HepG2 (cell line): Measurements from ENCODE around the gene NCBP2. TPM values are rescaled to one million over a fixed set of nuclear protein-coding genes. Genes with fewer than 3 reads are reported as not detected.

Source experiments
- ELF4 ChIP-seq: sonication (generic); formaldehyde crosslinking; IDR thresholded peaks from 2 replicates; pipeline ENCODE4 v1.5.0; 2020; ENCODE audit warnings: missing genetic modification reagents, mild to moderate bottlenecking, moderate library complexity, borderline replicate concordance
- GABPA ChIP-seq, 2 experiments: IDR thresholded peaks; 2 replicates each; pipeline ENCODE4 v1.6.1; 2011 to 2016; ENCODE audit warnings: low read depth in 2 of 2, low read length in 1 of 2, missing biosample characterization in 1 of 2, missing genetic modification characterization in 1 of 2
- HOXA3 ChIP-seq: sonication (generic); formaldehyde crosslinking; IDR thresholded peaks from 2 replicates; pipeline ENCODE4 v1.5.0; 2020; ENCODE audit warnings: missing genetic modification reagents
- KDM6A ChIP-seq: IDR thresholded peaks from 2 replicates; pipeline ENCODE4 v1.6.1; 2016; ENCODE audit warnings: low read depth
- NFATC3 ChIP-seq: sonication (generic); formaldehyde crosslinking; IDR thresholded peaks from 2 replicates; pipeline ENCODE4 v1.5.1; 2020; ENCODE audit warnings: mild to moderate bottlenecking, missing genetic modification reagents
- ZEB1 ChIP-seq: IDR thresholded peaks from 2 replicates; pipeline ENCODE4 v1.6.1; 2012; ENCODE audit warnings: mild to moderate bottlenecking, low read depth, inconsistent platforms; ENCODE audit not compliant: insufficient replicate concordance
- ZFP41 ChIP-seq: sonication (generic); formaldehyde crosslinking; IDR thresholded peaks from 2 replicates; pipeline ENCODE4 v1.4.0; 2020; ENCODE audit warnings: mild to moderate bottlenecking, missing genetic modification reagents, borderline replicate concordance
- ZFP62 ChIP-seq: sonication (generic); formaldehyde crosslinking; IDR thresholded peaks from 2 replicates; pipeline ENCODE4 v1.4.0; 2020; ENCODE audit warnings: missing genetic modification reagents
- ZNF24 ChIP-seq: fragments of 450-650 bp; IDR thresholded peaks from 2 replicates; pipeline ENCODE4 v1.6.1; 2017; ENCODE audit warnings: antibody characterized with exemption, mild to moderate bottlenecking
- ZNF543 ChIP-seq: sonication (generic); formaldehyde crosslinking; IDR thresholded peaks from 2 replicates; pipeline ENCODE4 v1.4.0; 2020; ENCODE audit warnings: mild to moderate bottlenecking, missing genetic modification reagents
- ZNF589 ChIP-seq: sonication (generic); formaldehyde crosslinking; conservative IDR thresholded peaks from 2 replicates; pipeline ENCODE4 v1.8.0; 2022; ENCODE audit warnings: mild to moderate bottlenecking, moderate library complexity, missing genetic modification reagents
- ZNF879 ChIP-seq: sonication (generic); formaldehyde crosslinking; IDR thresholded peaks from 2 replicates; pipeline ENCODE4 v1.8.1; 2023; ENCODE audit warnings: missing genetic modification reagents
- ZNF883 ChIP-seq: sonication (generic); formaldehyde crosslinking; IDR thresholded peaks from 2 replicates; pipeline ENCODE4 v1.5.1; 2020; ENCODE audit warnings: mild to moderate bottlenecking, missing genetic modification reagents; ENCODE audit errors: not compliant biosample characterization
- polyA plus RNA-seq, 8 experiments: library from polyadenylated mRNA; depleted of rRNA in 3 of 8; stranded (reverse) in 7 of 8; unstranded in 1 of 8; fragments of >200 nt; fragmentation: Illumina TruSeq in 4 of 8; extraction: Trizol in 4 of 8; gene quantifications; 2 replicates each; pipeline versions ENCODE4 v1.2.1 to v1.2.3, GENCODE V29; 2011 to 2016; ENCODE audit warnings: low read depth in 4 of 8, missing spikeins in 1 of 8, mixed read lengths in 1 of 8; ENCODE audit not compliant: insufficient read depth in 1 of 8
- total RNA-seq, 5 experiments: library from RNA; depleted of rRNA; stranded (reverse); fragments of >200 nt; fragmentation: Illumina TruSeq; extraction: Trizol; gene quantifications; 2 replicates each; pipeline ENCODE4 v1.2.3, GENCODE V29; 2016; ENCODE audit warnings: low read depth in 1 of 5
- TF ChIP-seq, protein P1 (sequence below), 2 experiments: fragments of 450-650 bp in 1 of 2; sonication (generic) in 1 of 2; formaldehyde crosslinking in 1 of 2; IDR thresholded peaks; 2 replicates each; pipeline versions ENCODE4 v1.6.1 to v1.8.0; 2016 to 2022; ENCODE audit warnings: antibody characterized with exemption in 1 of 2, mild to moderate bottlenecking in 1 of 2, missing genetic modification reagents in 1 of 2
- TF ChIP-seq, protein P2 (sequence below): sonication (generic); formaldehyde crosslinking; IDR thresholded peaks from 2 replicates; pipeline ENCODE4 v1.5.0; 2020; ENCODE audit warnings: missing genetic modification reagents
- TF ChIP-seq, protein P3 (sequence below): sonication (generic); formaldehyde crosslinking; IDR thresholded peaks from 2 replicates; pipeline ENCODE4 v1.4.0; 2020; ENCODE audit warnings: mild to moderate bottlenecking, missing genetic modification reagents
- TF ChIP-seq, protein P4 (sequence below): sonication (generic); formaldehyde crosslinking; IDR thresholded peaks from 2 replicates; pipeline ENCODE4 v1.5.0; 2020; ENCODE audit warnings: missing genetic modification reagents

The NCBP2 gene
- total and polyA plus RNA-seq, 2 of the 13 experiments (the other 11 are each of a cell fraction or from before 2014, with no cell fraction given): 58.7 to 95.5 TPM

DNA sequence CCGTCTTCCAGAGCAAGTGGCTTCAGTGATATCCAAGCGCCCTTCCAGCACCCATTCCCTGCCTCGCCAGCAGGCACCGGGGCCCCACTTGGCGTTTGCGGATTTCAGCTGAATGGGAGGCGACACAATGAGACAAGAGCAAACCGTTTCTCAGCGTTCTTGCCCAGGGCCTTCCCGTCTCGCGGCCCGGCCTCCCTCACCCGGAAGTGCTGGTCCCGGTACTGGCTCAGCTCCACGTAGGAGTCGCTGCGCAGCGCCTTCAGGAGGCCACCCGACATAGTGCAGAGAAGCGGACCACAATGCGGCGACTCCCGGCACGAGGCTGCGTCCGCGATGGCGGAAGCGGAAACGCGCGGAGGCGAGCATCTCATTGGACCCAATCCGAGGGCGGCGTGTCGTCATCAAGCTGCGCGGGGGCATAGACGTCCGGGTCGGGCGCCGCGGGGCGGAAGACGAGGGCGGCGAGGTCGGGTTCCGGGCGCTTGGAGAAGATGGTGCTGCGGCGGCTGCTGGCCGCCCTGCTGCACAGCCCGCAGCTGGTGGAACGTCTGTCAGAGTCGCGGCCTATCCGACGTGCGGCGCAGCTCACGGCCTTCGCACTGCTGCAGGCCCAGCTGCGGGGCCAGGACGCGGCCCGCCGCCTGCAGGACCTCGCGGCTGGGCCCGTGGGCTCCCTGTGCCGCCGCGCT lies at the start of gene NCBP2 (continued):
- TF ChIP-seq, protein P1, sequence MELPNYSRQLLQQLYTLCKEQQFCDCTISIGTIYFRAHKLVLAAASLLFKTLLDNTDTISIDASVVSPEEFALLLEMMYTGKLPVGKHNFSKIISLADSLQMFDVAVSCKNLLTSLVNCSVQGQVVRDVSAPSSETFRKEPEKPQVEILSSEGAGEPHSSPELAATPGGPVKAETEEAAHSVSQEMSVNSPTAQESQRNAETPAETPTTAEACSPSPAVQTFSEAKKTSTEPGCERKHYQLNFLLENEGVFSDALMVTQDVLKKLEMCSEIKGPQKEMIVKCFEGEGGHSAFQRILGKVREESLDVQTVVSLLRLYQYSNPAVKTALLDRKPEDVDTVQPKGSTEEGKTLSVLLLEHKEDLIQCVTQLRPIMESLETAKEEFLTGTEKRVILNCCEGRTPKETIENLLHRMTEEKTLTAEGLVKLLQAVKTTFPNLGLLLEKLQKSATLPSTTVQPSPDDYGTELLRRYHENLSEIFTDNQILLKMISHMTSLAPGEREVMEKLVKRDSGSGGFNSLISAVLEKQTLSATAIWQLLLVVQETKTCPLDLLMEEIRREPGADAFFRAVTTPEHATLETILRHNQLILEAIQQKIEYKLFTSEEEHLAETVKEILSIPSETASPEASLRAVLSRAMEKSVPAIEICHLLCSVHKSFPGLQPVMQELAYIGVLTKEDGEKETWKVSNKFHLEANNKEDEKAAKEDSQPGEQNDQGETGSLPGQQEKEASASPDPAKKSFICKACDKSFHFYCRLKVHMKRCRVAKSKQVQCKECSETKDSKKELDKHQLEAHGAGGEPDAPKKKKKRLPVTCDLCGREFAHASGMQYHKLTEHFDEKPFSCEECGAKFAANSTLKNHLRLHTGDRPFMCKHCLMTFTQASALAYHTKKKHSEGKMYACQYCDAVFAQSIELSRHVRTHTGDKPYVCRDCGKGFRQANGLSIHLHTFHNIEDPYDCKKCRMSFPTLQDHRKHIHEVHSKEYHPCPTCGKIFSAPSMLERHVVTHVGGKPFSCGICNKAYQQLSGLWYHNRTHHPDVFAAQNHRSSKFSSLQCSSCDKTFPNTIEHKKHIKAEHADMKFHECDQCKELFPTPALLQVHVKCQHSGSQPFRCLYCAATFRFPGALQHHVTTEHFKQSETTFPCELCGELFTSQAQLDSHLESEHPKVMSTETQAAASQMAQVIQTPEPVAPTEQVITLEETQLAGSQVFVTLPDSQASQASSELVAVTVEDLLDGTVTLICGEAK (IDR thresholded peaks at IDR 0.05): peak; percentile 66
- TF ChIP-seq, protein P1 (CRISPR knock-in tag; IDR thresholded peaks at IDR 0.05): no peak; the same call in 1 of the 2 replicates
- TF ChIP-seq ZNF543 (CRISPR knock-in tag): peak; percentile 84
- TF ChIP-seq ZNF24: no peak
- TF ChIP-seq ZNF589 (CRISPR knock-in tag): peak; percentile 84
- TF ChIP-seq ZFP41: peak; percentile 81
- peak; percentile 96; the same call in 1 of the 2 replicates for TF ChIP-seq ELF4 (CRISPR knock-in tag)
- TF ChIP-seq HOXA3: peak; percentile 99
- TF ChIP-seq, protein P2, sequence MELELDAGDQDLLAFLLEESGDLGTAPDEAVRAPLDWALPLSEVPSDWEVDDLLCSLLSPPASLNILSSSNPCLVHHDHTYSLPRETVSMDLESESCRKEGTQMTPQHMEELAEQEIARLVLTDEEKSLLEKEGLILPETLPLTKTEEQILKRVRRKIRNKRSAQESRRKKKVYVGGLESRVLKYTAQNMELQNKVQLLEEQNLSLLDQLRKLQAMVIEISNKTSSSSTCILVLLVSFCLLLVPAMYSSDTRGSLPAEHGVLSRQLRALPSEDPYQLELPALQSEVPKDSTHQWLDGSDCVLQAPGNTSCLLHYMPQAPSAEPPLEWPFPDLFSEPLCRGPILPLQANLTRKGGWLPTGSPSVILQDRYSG: no peak
- TF ChIP-seq, protein P3, sequence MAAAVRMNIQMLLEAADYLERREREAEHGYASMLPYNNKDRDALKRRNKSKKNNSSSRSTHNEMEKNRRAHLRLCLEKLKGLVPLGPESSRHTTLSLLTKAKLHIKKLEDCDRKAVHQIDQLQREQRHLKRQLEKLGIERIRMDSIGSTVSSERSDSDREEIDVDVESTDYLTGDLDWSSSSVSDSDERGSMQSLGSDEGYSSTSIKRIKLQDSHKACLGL (CRISPR knock-in tag): peak; percentile 89
- no peak for TF ChIP-seq GABPA (IDR thresholded peaks at IDR 0.05; ENCODE audit: low read depth, low read length)
- peak; percentile 93 for TF ChIP-seq GABPA (CRISPR knock-in tag; IDR thresholded peaks at IDR 0.05; ENCODE audit: low read depth)
- TF ChIP-seq ZNF879 (CRISPR knock-in tag): peak; percentile 81
- TF ChIP-seq KDM6A (CRISPR knock-in tag): 0 out of 2 replicates have a peak, but pooled peaks have one; percentile 10
- peak; percentile 90 for TF ChIP-seq NFATC3
- TF ChIP-seq, protein P4, sequence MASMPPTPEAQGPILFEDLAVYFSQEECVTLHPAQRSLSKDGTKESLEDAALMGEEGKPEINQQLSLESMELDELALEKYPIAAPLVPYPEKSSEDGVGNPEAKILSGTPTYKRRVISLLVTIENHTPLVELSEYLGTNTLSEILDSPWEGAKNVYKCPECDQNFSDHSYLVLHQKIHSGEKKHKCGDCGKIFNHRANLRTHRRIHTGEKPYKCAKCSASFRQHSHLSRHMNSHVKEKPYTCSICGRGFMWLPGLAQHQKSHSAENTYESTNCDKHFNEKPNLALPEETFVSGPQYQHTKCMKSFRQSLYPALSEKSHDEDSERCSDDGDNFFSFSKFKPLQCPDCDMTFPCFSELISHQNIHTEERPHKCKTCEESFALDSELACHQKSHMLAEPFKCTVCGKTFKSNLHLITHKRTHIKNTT (CRISPR knock-in tag): 0 out of 2 replicates have a peak, but pooled peaks have one; percentile 8
- TF ChIP-seq ZNF883 (CRISPR knock-in tag): peak; percentile 26
- no peak for TF ChIP-seq ZEB1
- 0 out of 2 replicates have a peak, but pooled peaks have one; percentile 26 for TF ChIP-seq ZFP62
